ENCODE results near the gene TSPAN15.
"Not testable (repeated sequence)": the region's sequence is repeated elsewhere in the genome, so short reads cannot be mapped to it uniquely, and the experiment has no call there.

DNA sequence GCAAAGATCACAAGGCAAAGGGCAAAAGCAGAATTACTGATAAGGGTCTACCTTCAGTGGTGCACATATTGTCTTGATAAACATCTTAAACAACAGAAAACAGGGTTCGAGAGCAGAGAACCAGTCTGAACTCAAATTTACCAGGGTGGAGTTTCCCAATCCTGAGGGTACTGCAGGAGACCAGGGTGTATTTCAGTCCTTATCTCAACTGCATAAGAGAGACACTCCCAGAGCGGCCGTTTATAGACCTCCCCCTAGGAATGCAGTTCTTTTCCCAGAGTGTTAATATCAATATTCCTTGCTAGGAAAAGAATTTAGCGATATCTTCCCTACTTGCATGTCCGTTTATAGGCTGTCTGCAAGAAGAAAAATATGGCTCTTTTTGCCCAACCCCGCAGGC, 37.6 kb downstream of the TSPAN15 start:
- TF ChIP-seq, protein P1, sequence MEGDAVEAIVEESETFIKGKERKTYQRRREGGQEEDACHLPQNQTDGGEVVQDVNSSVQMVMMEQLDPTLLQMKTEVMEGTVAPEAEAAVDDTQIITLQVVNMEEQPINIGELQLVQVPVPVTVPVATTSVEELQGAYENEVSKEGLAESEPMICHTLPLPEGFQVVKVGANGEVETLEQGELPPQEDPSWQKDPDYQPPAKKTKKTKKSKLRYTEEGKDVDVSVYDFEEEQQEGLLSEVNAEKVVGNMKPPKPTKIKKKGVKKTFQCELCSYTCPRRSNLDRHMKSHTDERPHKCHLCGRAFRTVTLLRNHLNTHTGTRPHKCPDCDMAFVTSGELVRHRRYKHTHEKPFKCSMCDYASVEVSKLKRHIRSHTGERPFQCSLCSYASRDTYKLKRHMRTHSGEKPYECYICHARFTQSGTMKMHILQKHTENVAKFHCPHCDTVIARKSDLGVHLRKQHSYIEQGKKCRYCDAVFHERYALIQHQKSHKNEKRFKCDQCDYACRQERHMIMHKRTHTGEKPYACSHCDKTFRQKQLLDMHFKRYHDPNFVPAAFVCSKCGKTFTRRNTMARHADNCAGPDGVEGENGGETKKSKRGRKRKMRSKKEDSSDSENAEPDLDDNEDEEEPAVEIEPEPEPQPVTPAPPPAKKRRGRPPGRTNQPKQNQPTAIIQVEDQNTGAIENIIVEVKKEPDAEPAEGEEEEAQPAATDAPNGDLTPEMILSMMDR (conservative IDR thresholded peaks at IDR 0.05), result not testable (repeated sequence)
- TF ChIP-seq EZH2 (IDR thresholded peaks at IDR 0.05; ENCODE audit: low read depth), result not testable (repeated sequence)
